Measurements from ENCODE around the gene TCF4.

- TF ChIP-seq CTCF (conservative IDR thresholded peaks at IDR 0.05; ENCODE audit: low read length) (no peak), EZH2phosphoT487 (IDR thresholded peaks at IDR 0.05; ENCODE audit: borderline replicate concordance) (no peak)
Measured at GRCh38 chr18:55407191-55407590, 180.8 kb downstream of the TCF4 start.

All from Loucy (cell line).